AG04450 (cell line): ENCODE results near the gene CAMK2G. TPM values are rescaled to one million over a fixed set of nuclear protein-coding genes. Genes with fewer than 3 reads are reported as not detected.

Source experiments
- CTCF ChIA-PET: fragments of 300-600, 350-600 bp; formaldehyde crosslinking; extraction: SDS; loops from one replicate; lab custom pipeline; 2022; ENCODE audit warnings: antibody characterized with exemption, inconsistent platforms; lab: Charles Lee
- POLR2A ChIA-PET: fragments of 350-600 bp; formaldehyde crosslinking; extraction: SDS; loops from one replicate; lab custom pipeline; 2021; ENCODE audit warnings: antibody characterized with exemption, inconsistent platforms; lab: Yijun Ruan, JAX
- DNase-seq: peaks from one replicate; pipeline ENCODE4 v3.0.0-alpha.2; 2011; ENCODE audit warnings: low read depth, low spot score
- H3K27ac ChIP-seq: one replicate; pipeline ENCODE4 v1.5.1; 2012; ENCODE audit warnings: low read depth, low read length, control low read depth
- H3K27me3 ChIP-seq: one replicate; pipeline ENCODE4 v1.6.0; 2012; ENCODE audit warnings: low read length; ENCODE audit not compliant: control insufficient read depth, insufficient read depth
- H3K4me3 ChIP-seq: 2 replicates; pipeline ENCODE4 v1.5.1; 2011; ENCODE audit warnings: mild to moderate bottlenecking, low read depth, low read length, control low read depth
- H3K9me3 ChIP-seq: 2 replicates; pipeline ENCODE4 v1.5.1; 2012; ENCODE audit warnings: low read length; ENCODE audit not compliant: control insufficient read depth, insufficient read depth
- polyA plus RNA-seq: library from polyadenylated mRNA; depleted of rRNA; stranded (reverse); fragments of >200 nt; gene quantifications from 2 replicates; pipeline ENCODE4 v1.2.3, GENCODE V29; 2011
- TF ChIP-seq, protein P1 (sequence below): IDR thresholded peaks from 2 replicates; pipeline ENCODE4 v1.5.1; 2011; ENCODE audit warnings: low read depth, low read length, control low read depth, inconsistent platforms

Gene CAMK2G
- polyA plus RNA-seq, 1 experiment, result 22.3 TPM

DNA sequence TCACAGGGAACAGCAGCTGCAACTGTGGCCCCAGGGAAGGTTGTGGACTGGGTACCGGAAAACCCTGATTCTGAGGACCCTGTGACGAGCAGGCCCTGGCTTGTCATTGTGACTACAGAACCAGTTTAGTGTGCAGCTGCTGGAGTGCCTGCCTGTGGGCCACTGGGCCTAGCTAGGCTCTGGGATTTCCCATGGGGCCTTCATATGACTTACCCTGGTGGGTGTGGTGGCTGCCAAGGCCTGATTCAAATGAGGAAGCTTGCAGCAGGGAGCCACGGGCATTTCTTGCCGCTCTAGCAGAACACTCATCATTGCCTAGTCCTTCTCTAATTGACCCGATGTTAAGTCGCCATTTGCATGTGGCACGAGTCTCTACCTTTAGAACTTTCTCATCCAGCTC, 14.7 kb upstream of the CAMK2G start:
- DNase-seq, result no peak
- ChIA-PET POLR2A (interaction anchor here (0.8 to 4.6 kb wide), 4 partner anchors 10 to 109 kb away, joined by 5 to 40 read pairs (median 20); partner anchors contain the start of genes PLAU and VCL), CTCF (interaction anchor here (0.7 to 13.1 kb wide), 6 partner anchors 9 to 192 kb away, joined by 3 to 204 read pairs (median 24); partner anchors contain the start of gene VCL)
- H3K4me3 ChIP-seq, result no peak overlapping the region
- TF ChIP-seq, protein P1, sequence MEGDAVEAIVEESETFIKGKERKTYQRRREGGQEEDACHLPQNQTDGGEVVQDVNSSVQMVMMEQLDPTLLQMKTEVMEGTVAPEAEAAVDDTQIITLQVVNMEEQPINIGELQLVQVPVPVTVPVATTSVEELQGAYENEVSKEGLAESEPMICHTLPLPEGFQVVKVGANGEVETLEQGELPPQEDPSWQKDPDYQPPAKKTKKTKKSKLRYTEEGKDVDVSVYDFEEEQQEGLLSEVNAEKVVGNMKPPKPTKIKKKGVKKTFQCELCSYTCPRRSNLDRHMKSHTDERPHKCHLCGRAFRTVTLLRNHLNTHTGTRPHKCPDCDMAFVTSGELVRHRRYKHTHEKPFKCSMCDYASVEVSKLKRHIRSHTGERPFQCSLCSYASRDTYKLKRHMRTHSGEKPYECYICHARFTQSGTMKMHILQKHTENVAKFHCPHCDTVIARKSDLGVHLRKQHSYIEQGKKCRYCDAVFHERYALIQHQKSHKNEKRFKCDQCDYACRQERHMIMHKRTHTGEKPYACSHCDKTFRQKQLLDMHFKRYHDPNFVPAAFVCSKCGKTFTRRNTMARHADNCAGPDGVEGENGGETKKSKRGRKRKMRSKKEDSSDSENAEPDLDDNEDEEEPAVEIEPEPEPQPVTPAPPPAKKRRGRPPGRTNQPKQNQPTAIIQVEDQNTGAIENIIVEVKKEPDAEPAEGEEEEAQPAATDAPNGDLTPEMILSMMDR, result no peak
- H3K27me3 ChIP-seq, result no peaks in the 10 kb centered on the region
- H3K9me3 ChIP-seq, result no peaks in the 10 kb centered on the region
- no peak overlapping the region for H3K27ac ChIP-seq

DNA sequence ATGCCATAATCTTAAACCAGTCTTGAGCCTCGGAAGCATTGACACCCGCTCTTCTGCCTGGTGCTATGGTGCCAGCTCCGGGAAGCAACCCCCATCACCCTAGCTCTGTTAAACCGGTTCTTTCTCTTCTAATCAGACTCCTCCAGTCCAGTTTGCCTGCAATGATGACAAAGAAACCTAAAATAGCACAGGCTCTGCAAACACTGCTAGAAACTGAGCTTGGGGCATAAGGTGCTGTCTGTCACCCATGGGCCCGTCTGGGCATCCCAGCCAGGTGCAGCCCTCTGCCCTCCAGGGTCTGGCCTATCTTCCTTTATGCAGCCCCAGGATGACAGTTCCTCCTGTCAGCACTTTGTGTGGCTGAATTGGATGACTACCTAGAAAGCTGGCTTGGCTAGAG, 14.2 kb upstream of the CAMK2G start:
- ChIA-PET CTCF (interaction anchor here (0.6 to 13.1 kb wide), 10 partner anchors 9 to 232 kb away, joined by 3 to 204 read pairs (median 11); partner anchors contain the start of gene VCL), POLR2A (interaction anchor here (2.8 to 4.6 kb wide), 5 partner anchors 11 to 133 kb away, joined by 11 to 40 read pairs (median 20); partner anchors contain the start of gene PLAU)
- DNase-seq, result no peak
- H3K27ac ChIP-seq, result no peak overlapping the region
- H3K27me3 ChIP-seq, result no peaks in the 10 kb centered on the region
- TF ChIP-seq, protein P1, result no peak
- no peaks in the 10 kb centered on the region for H3K9me3 ChIP-seq
- H3K4me3 ChIP-seq, result no peak overlapping the region

DNA sequence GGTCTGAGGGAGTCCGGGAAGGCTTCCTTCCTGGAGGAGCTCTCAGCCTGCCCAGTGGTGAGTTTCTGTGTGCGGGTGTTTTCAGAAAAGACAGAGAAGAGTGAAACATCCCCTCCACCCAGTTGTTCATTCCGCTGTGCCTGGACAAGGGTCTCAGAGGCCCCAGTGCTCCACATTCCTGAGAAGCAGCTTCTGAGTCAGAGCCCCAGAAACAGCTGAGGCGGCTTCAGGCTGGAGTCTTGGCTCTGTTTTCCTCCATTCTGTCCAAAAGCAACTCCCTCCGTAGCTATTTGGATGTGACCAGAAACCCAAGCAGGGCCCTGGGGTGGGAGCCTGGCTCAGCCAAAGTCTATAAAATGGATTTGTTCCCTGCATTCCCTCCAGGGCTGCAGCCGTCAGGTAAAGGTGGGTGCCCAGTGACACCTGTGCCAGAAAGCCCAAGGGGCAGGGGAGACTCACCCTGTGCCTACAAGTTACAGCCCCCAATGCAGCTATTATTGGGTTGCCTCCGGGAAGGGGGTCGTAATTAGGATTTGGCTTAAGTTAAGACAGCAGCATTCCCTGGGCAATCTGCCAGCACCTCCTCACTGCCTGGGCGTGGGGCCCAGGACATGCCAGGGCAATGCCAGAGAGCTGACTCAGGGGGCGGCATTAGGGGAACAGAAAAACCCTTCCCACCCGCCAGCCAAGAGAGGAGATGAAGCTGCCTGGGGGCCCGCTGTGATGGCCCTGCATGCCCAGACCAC, 13.1 kb upstream of the CAMK2G start:
- POLR2A ChIA-PET, result interaction anchor here (1.2 to 4.6 kb wide), 11 partner anchors 12 to 184 kb away, joined by 3 to 40 read pairs (median 11); partner anchors contain the start of genes PLAU and VCL
- peak; percentile 83 for DNase-seq
- Histone ChIP-seq H3K27ac (peak overlapping the region; percentile 97), H3K9me3 (no peaks in the 10 kb centered on the region), H3K27me3 (no peaks in the 10 kb centered on the region), H3K4me3 (peak overlapping the region; percentile 27; the same call in 1 of the 2 replicates)
- TF ChIP-seq, protein P1, result no peak
- CTCF ChIA-PET, result interaction anchor here (0.5 to 13.1 kb wide), 18 partner anchors 8 to 347 kb away, joined by 3 to 204 read pairs (median 6); partner anchors contain the start of gene VCL

DNA sequence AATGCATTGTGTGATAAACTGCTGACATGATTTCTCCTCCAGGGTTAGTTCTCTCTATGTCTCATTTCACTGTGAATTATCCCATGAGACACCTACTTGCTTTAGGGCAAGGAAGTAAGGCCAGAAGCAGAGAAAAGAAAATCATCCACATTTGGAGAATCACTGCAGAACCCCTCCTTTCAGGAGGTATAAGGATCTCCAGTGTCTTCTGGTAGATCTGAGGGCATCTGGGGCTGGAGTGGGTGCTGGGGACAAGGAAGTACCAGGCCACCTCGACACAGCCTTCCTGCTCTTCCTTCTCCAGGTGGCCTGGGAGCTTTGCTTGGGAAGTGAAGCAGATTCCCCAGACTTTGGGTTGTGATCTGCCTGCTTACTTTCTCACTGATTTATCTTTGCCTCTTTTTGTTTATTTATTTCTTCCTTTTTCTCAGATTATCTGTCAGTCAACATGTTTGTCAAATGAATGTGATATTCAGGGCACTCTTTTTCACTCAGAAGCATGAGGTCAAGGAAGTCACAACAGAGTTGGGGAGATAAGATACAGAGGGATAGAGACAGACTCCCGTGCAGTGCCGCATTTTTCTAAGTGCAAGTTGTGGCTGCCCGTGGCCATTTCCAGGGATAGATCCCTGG, 12.4 kb upstream of the CAMK2G start:
- TF ChIP-seq, protein P1, result no peak
- no peak for DNase-seq
- POLR2A ChIA-PET, result interaction anchor here (1.2 to 4.6 kb wide), 13 partner anchors 12 to 184 kb away, joined by 3 to 40 read pairs (median 10); partner anchors contain the start of genes PLAU and VCL
- Histone ChIP-seq H3K27me3 (no peaks in the 10 kb centered on the region), H3K27ac (peak overlapping the region; percentile 97), H3K4me3 (no peak overlapping the region), H3K9me3 (no peaks in the 10 kb centered on the region)
- CTCF ChIA-PET, result interaction anchor here (0.6 to 13.1 kb wide), 58 partner anchors 8 to 368 kb away, joined by 3 to 204 read pairs (median 4); partner anchors contain the start of genes ADK, AP3M1, PLAU and VCL
